Stimulated activated memory B cell treated with anti-CD40 and anti-IgM and Interleukin-4, amounts not matched to agents 10 μg/mL and 1 μg/mL and 100 μg/mL, for 72 hours (primary cell): Measurements from ENCODE around the gene NF1.
"Not testable (repeated sequence)": the region's sequence is repeated elsewhere in the genome, so short reads cannot be mapped to it uniquely, and the experiment has no call there.

Experiments used
- ATAC-seq: fragments of 150-1000 bp; cut with Tn5 transposase; 2 replicates; pipeline ENCODE4 v1.10.0; 2021
- H3K27ac Mint-ChIP-seq: one replicate; pipeline ENCODE4 v1.8.0; 2022; ENCODE audit warnings: mild to moderate bottlenecking, mixed read lengths
- H3K27me3 Mint-ChIP-seq: one replicate; pipeline ENCODE4 v1.8.0; 2022; ENCODE audit warnings: mixed read lengths
- H3K36me3 Mint-ChIP-seq: one replicate; pipeline ENCODE4 v1.8.0; 2022; ENCODE audit warnings: mixed read lengths
- H3K4me1 Mint-ChIP-seq: one replicate; pipeline ENCODE4 v1.8.0; 2022; ENCODE audit warnings: mixed read lengths
- H3K4me3 Mint-ChIP-seq: one replicate; pipeline ENCODE4 v1.8.0; 2022; ENCODE audit warnings: mild to moderate bottlenecking, moderate library complexity, mixed read lengths
- H3K9me3 Mint-ChIP-seq: one replicate; pipeline ENCODE4 v1.8.0; 2022; ENCODE audit warnings: mixed read lengths

Gene NF1

GRCh38 chr17:31100840-31101459 lies 6.2 kb downstream of the NF1 start:
- Mint-ChIP-seq H3K36me3 (no peaks in the 10 kb centered on the region), H3K27ac (no peak overlapping the region), H3K4me3 (no peak overlapping the region), H3K27me3 (no peaks in the 10 kb centered on the region), H3K9me3 (no peaks in the 10 kb centered on the region), H3K4me1 (peaks cover 7% of the 10 kb centered on the region)
- no peak for ATAC-seq

GRCh38 chr17:31101943-31102342 lies 7.2 kb downstream of the NF1 start:
- H3K27ac Mint-ChIP-seq = no peak overlapping the region
- no peaks in the 10 kb centered on the region for H3K36me3 Mint-ChIP-seq
- no peak for ATAC-seq
- H3K4me3 Mint-ChIP-seq = no peak overlapping the region
- no peaks in the 10 kb centered on the region for H3K9me3 Mint-ChIP-seq
- H3K4me1 Mint-ChIP-seq = no peaks in the 10 kb centered on the region
- no peaks in the 10 kb centered on the region for H3K27me3 Mint-ChIP-seq

GRCh38 chr17:31105991-31106390 lies 11.2 kb downstream of the NF1 start:
- Mint-ChIP-seq H3K4me1 (peaks cover 9% of the 10 kb centered on the region), H3K27ac (no peak overlapping the region), H3K27me3 (no peaks in the 10 kb centered on the region), H3K9me3 (no peaks in the 10 kb centered on the region), H3K36me3 (peaks cover 13% of the 10 kb centered on the region), H3K4me3 (no peak overlapping the region)
- no peak for ATAC-seq

GRCh38 chr17:31111183-31111582 lies 16.4 kb downstream of the NF1 start:
- no peaks in the 10 kb centered on the region for H3K9me3 Mint-ChIP-seq
- H3K36me3 Mint-ChIP-seq = peaks cover 13% of the 10 kb centered on the region
- no peak overlapping the region for H3K27ac Mint-ChIP-seq
- no peaks in the 10 kb centered on the region for H3K27me3 Mint-ChIP-seq
- H3K4me1 Mint-ChIP-seq = peaks cover 18% of the 10 kb centered on the region
- no peak for ATAC-seq
- no peak overlapping the region for H3K4me3 Mint-ChIP-seq

- Mint-ChIP-seq H3K27me3 (no peaks in the 10 kb centered on the region), H3K9me3 (no peaks in the 10 kb centered on the region), H3K4me1 (peaks cover 18% of the 10 kb centered on the region), H3K27ac (no peak overlapping the region), H3K4me3 (no peak overlapping the region), H3K36me3 (peaks cover 13% of the 10 kb centered on the region)
- ATAC-seq = no peak
These were observed 17.4 kb downstream of the NF1 start for GRCh38 chr17:31112001-31112661.

- Mint-ChIP-seq H3K36me3 (peaks cover 13% of the 10 kb centered on the region), H3K4me1 (peaks cover 18% of the 10 kb centered on the region)
- not testable (repeated sequence) for H3K27ac Mint-ChIP-seq, H3K27me3 Mint-ChIP-seq, H3K4me3 Mint-ChIP-seq, ATAC-seq, H3K9me3 Mint-ChIP-seq
These were observed 18.6 kb downstream of the NF1 start for GRCh38 chr17:31113368-31113767.

- no peak for ATAC-seq
- H3K27me3 Mint-ChIP-seq = no peaks in the 10 kb centered on the region
- H3K27ac Mint-ChIP-seq = no peak overlapping the region
- no peaks in the 10 kb centered on the region for H3K9me3 Mint-ChIP-seq
- H3K4me1 Mint-ChIP-seq = peaks cover 18% of the 10 kb centered on the region
- peaks cover 13% of the 10 kb centered on the region for H3K36me3 Mint-ChIP-seq
- H3K4me3 Mint-ChIP-seq = no peak overlapping the region
These were observed 19.2 kb downstream of the NF1 start for GRCh38 chr17:31113939-31114338.

GRCh38 chr17:31114956-31115555 lies 20.3 kb downstream of the NF1 start:
- Mint-ChIP-seq H3K9me3 (no peaks in the 10 kb centered on the region), H3K27ac (no peak overlapping the region), H3K36me3 (peaks cover 8% of the 10 kb centered on the region), H3K4me1 (peaks cover 12% of the 10 kb centered on the region), H3K4me3 (no peak overlapping the region), H3K27me3 (no peaks in the 10 kb centered on the region)
- ATAC-seq = no peak

GRCh38 chr17:31116167-31116566 lies 21.4 kb downstream of the NF1 start:
- Mint-ChIP-seq H3K9me3 (no peaks in the 10 kb centered on the region), H3K27ac (no peak overlapping the region), H3K27me3 (no peaks in the 10 kb centered on the region), H3K4me1 (peaks cover 8% of the 10 kb centered on the region), H3K36me3 (peaks cover 8% of the 10 kb centered on the region), H3K4me3 (no peak overlapping the region)
- ATAC-seq = no peak

- peaks cover 8% of the 10 kb centered on the region for H3K36me3 Mint-ChIP-seq
- no peak for ATAC-seq
- no peaks in the 10 kb centered on the region for H3K27me3 Mint-ChIP-seq
- no peak overlapping the region for H3K4me3 Mint-ChIP-seq
- H3K27ac Mint-ChIP-seq = no peak overlapping the region
- H3K4me1 Mint-ChIP-seq = no peaks in the 10 kb centered on the region
- H3K9me3 Mint-ChIP-seq = no peaks in the 10 kb centered on the region
These were observed 28.0 kb downstream of the NF1 start for GRCh38 chr17:31122746-31123145.

- no peaks in the 10 kb centered on the region for H3K27me3 Mint-ChIP-seq
These were observed 31.5 kb downstream of the NF1 start for GRCh38 chr17:31126318-31126717.

GRCh38 chr17:31128241-31128640 lies 33.5 kb downstream of the NF1 start:
- Mint-ChIP-seq H3K4me1 (peaks cover 8% of the 10 kb centered on the region), H3K36me3 (peaks cover 8% of the 10 kb centered on the region), H3K27me3 (no peaks in the 10 kb centered on the region), H3K27ac (no peak overlapping the region), H3K9me3 (no peaks in the 10 kb centered on the region), H3K4me3 (no peak overlapping the region)
- ATAC-seq = no peak

More at GRCh38 chr17:31126318-31126717, 31.5 kb downstream of the NF1 start:
- Mint-ChIP-seq H3K27ac (no peak overlapping the region), H3K4me1 (peaks cover 8% of the 10 kb centered on the region), H3K36me3 (peaks cover 8% of the 10 kb centered on the region), H3K9me3 (no peaks in the 10 kb centered on the region), H3K4me3 (no peak overlapping the region)
- no peak for ATAC-seq

- ATAC-seq = no peak
- Mint-ChIP-seq H3K27me3 (no peaks in the 10 kb centered on the region), H3K36me3 (peaks cover 13% of the 10 kb centered on the region), H3K4me3 (no peak overlapping the region), H3K9me3 (no peaks in the 10 kb centered on the region), H3K27ac (no peak overlapping the region), H3K4me1 (peaks cover 8% of the 10 kb centered on the region)
These were observed 35.8 kb downstream of the NF1 start for GRCh38 chr17:31130286-31131224.

- no peaks in the 10 kb centered on the region for H3K27me3 Mint-ChIP-seq
- H3K27ac Mint-ChIP-seq = no peak overlapping the region
- H3K9me3 Mint-ChIP-seq = no peaks in the 10 kb centered on the region
- no peak overlapping the region for H3K4me3 Mint-ChIP-seq
- H3K4me1 Mint-ChIP-seq = peaks cover 8% of the 10 kb centered on the region
- peaks cover 20% of the 10 kb centered on the region for H3K36me3 Mint-ChIP-seq
- ATAC-seq = no peak
These were observed 36.5 kb downstream of the NF1 start for GRCh38 chr17:31131299-31131698.

GRCh38 chr17:31132977-31133376 lies 38.2 kb downstream of the NF1 start:
- H3K27ac Mint-ChIP-seq = no peak overlapping the region
- peaks cover 36% of the 10 kb centered on the region for H3K36me3 Mint-ChIP-seq
- no peak overlapping the region for H3K4me3 Mint-ChIP-seq
- H3K27me3 Mint-ChIP-seq = no peaks in the 10 kb centered on the region
- ATAC-seq = no peak
- no peaks in the 10 kb centered on the region for H3K9me3 Mint-ChIP-seq
- H3K4me1 Mint-ChIP-seq = peaks cover 9% of the 10 kb centered on the region
